PC-3 (cell line): ENCODE results near the gene FAM47E. TPM values are rescaled to one million over a fixed set of nuclear protein-coding genes. Genes with fewer than 3 reads are reported as not detected.

Source experiments
- ATAC-seq: fragments of 200-7000 bp; cut with Tn5 transposase; 2 replicates; pipeline ENCODE4 v1.9.1; 2020; ENCODE audit warnings: mild to moderate bottlenecking, moderate library complexity
- BruUV-seq: library from RNA; stranded (reverse); fragments of 400-500 nt; replicated peaks from 2 replicates; lab custom pipeline; 2021; lab: Mats Ljungman, UMichigan
- CTCF ChIA-PET: fragments of 300-600 bp; sonication (Branson Sonifier 250); formaldehyde crosslinking; loops from one replicate; lab custom pipeline; 2022; ENCODE audit warnings: antibody characterized with exemption; lab: Charles Lee
- POLR2A ChIA-PET: fragments of 300-600 bp; sonication (Branson Sonifier 250); formaldehyde crosslinking; loops from one replicate; lab custom pipeline; 2022; ENCODE audit warnings: antibody characterized with exemption; ENCODE audit not compliant: unreplicated experiment; lab: Charles Lee
- DNase-seq: peaks from one replicate; pipeline ENCODE4 v3.0.0-alpha.2; 2015
- H2AFZ ChIP-seq: fragments of 300-600 bp; sonication (generic); 2 replicates; pipeline ENCODE4 v1.6.0; 2016; ENCODE audit warnings: antibody characterized with exemption, low read length
- H3F3A ChIP-seq: fragments of 300-600 bp; sonication (generic); one replicate; pipeline ENCODE4 v1.6.0; 2017; ENCODE audit warnings: antibody characterized with exemption, low read length, control low read depth, mild to moderate bottlenecking; ENCODE audit not compliant: unreplicated experiment
- H3K27ac ChIP-seq: fragments of 300-600 bp; sonication (generic); 2 replicates; pipeline ENCODE4 v1.5.1; 2016; ENCODE audit warnings: mild to moderate bottlenecking, low read length
- H3K27me3 ChIP-seq: fragments of 300-600 bp; sonication (generic); 2 replicates; pipeline ENCODE4 v1.6.1; 2016; ENCODE audit warnings: low read length, mixed read lengths
- H3K36me3 ChIP-seq: fragments of 300-600 bp; sonication (generic); 2 replicates; pipeline ENCODE4 v1.6.1; 2016; ENCODE audit warnings: low read depth, mixed run types, low read length, mixed read lengths
- H3K4me1 ChIP-seq: fragments of 300-600 bp; sonication (generic); 2 replicates; pipeline ENCODE4 v1.5.1; 2016; ENCODE audit warnings: low read length; ENCODE audit not compliant: insufficient read depth
- H3K4me2 ChIP-seq: fragments of 300-600 bp; sonication (generic); 2 replicates; pipeline ENCODE4 v1.6.0; 2016; ENCODE audit warnings: low read length
- H3K4me3 ChIP-seq: fragments of 300-600 bp; sonication (generic); 2 replicates; pipeline ENCODE4 v1.5.1; 2016; ENCODE audit warnings: mild to moderate bottlenecking, low read length, mixed read lengths
- H3K79me2 ChIP-seq: fragments of 300-600 bp; sonication (generic); 2 replicates; pipeline ENCODE4 v1.6.1; 2017; ENCODE audit warnings: low read length, mixed read lengths
- H3K9ac ChIP-seq: fragments of 300-600 bp; sonication (generic); 2 replicates; pipeline ENCODE4 v1.6.0; 2016; ENCODE audit warnings: mild to moderate bottlenecking, low read length
- H3K9me2 ChIP-seq: fragments of 300-600 bp; sonication (generic); replicated peaks from 2 replicates; pipeline ENCODE4 v1.6.1; 2016; ENCODE audit warnings: mixed run types, low read length, mixed read lengths
- H3K9me3 ChIP-seq: fragments of 300-600 bp; sonication (generic); 2 replicates; pipeline ENCODE4 v1.6.1; 2016; ENCODE audit warnings: low read length, mixed read lengths
- H4K20me1 ChIP-seq: fragments of 300-600 bp; sonication (generic); 2 replicates; pipeline ENCODE4 v1.6.1; 2016; ENCODE audit warnings: low read length, mixed read lengths
- EZH2 ChIP-seq: fragments of 300-600 bp; sonication (generic); IDR thresholded peaks from one replicate; pipeline ENCODE4 v1.6.1; 2017; ENCODE audit warnings: antibody characterized with exemption, mild to moderate bottlenecking, low read length; ENCODE audit not compliant: unreplicated experiment
- EZH2phosphoT487 ChIP-seq: fragments of 300-600 bp; sonication (generic); IDR thresholded peaks from 2 replicates; pipeline ENCODE4 v1.6.1; 2018; ENCODE audit warnings: mild to moderate bottlenecking, antibody characterized with exemption, low read length, borderline replicate concordance
- intact Hi-C: fragments of 100-400 bp; cut with micrococcal nuclease; formaldehyde crosslinking; loops from 2 replicates; pipeline ENCODE4 v1.9.0; 2023
- total RNA-seq: library from RNA; depleted of rRNA; stranded (reverse); fragments of >200 nt; gene quantifications from 2 replicates; pipeline ENCODE4 v1.2.3, GENCODE V29; 2014
- TF ChIP-seq, protein P1 (sequence below): fragments of 300-600 bp; sonication (generic); conservative IDR thresholded peaks from 2 replicates; pipeline ENCODE4 v1.5.1; 2017; ENCODE audit warnings: antibody characterized with exemption, low read depth, mild to moderate bottlenecking, low read length

FAM47E gene
- total RNA-seq, 1 experiment from 2014 or later, result 0.91 TPM

DNA sequence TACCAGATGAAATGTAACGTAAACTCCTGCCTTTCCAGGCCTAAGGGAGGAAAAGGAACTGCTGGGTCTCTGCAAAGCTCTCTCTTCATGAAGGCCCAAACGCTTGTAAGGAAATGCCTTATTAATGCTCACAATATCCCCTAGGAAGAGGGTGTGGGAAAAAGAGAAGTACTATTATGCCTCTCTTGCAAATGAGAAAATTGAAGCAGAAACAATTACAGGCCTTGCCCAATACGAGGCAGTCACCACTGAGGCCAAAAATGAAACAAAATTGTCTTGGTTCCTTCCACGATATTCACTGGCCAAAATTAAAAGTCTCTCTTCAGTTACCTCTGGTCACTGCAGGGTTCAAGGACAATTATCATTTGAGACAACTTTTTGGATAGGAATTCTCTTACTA lies 41.1 kb upstream of the FAM47E start:
- no peaks in the 10 kb centered on the region for H3K27me3 ChIP-seq
- intact Hi-C loops, result loop anchor here (10.0 kb wide), 1 partner anchor 94 kb away; the partner anchor contains the start of gene STBD1
- BruUV-seq, result no TSS peak
- H3K79me2 ChIP-seq, result peaks cover 79% of the 10 kb centered on the region
- ATAC-seq (no peak), DNase-seq (no peak)
- no peaks in the 10 kb centered on the region for H3K36me3 ChIP-seq
- H3K4me3 ChIP-seq, result peak overlapping the region; percentile 90; the same call in 1 of the 2 replicates
- H2AFZ ChIP-seq, result no peak overlapping the region
- TF ChIP-seq EZH2phosphoT487 (no peak), EZH2 (no peak)
- TF ChIP-seq, protein P1, sequence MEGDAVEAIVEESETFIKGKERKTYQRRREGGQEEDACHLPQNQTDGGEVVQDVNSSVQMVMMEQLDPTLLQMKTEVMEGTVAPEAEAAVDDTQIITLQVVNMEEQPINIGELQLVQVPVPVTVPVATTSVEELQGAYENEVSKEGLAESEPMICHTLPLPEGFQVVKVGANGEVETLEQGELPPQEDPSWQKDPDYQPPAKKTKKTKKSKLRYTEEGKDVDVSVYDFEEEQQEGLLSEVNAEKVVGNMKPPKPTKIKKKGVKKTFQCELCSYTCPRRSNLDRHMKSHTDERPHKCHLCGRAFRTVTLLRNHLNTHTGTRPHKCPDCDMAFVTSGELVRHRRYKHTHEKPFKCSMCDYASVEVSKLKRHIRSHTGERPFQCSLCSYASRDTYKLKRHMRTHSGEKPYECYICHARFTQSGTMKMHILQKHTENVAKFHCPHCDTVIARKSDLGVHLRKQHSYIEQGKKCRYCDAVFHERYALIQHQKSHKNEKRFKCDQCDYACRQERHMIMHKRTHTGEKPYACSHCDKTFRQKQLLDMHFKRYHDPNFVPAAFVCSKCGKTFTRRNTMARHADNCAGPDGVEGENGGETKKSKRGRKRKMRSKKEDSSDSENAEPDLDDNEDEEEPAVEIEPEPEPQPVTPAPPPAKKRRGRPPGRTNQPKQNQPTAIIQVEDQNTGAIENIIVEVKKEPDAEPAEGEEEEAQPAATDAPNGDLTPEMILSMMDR, result no peak
- H3K4me1 ChIP-seq, result peaks cover 57% of the 10 kb centered on the region
- no peaks in the 10 kb centered on the region for H3K9me2 ChIP-seq
- H3K27ac ChIP-seq, result no peak overlapping the region
- ChIA-PET CTCF (no interaction called here), POLR2A (no interaction called here)
- 0 out of 2 replicates have a peak, but pooled peaks cover 7% of the 10 kb centered on the region for H4K20me1 ChIP-seq
- H3K4me2 ChIP-seq, result peak overlapping the region; percentile 99; the same call in 1 of the 2 replicates
- no peak overlapping the region for H3K9ac ChIP-seq
- H3K9me3 ChIP-seq, result no peaks in the 10 kb centered on the region
- no peaks in the 10 kb centered on the region for H3F3A ChIP-seq

DNA sequence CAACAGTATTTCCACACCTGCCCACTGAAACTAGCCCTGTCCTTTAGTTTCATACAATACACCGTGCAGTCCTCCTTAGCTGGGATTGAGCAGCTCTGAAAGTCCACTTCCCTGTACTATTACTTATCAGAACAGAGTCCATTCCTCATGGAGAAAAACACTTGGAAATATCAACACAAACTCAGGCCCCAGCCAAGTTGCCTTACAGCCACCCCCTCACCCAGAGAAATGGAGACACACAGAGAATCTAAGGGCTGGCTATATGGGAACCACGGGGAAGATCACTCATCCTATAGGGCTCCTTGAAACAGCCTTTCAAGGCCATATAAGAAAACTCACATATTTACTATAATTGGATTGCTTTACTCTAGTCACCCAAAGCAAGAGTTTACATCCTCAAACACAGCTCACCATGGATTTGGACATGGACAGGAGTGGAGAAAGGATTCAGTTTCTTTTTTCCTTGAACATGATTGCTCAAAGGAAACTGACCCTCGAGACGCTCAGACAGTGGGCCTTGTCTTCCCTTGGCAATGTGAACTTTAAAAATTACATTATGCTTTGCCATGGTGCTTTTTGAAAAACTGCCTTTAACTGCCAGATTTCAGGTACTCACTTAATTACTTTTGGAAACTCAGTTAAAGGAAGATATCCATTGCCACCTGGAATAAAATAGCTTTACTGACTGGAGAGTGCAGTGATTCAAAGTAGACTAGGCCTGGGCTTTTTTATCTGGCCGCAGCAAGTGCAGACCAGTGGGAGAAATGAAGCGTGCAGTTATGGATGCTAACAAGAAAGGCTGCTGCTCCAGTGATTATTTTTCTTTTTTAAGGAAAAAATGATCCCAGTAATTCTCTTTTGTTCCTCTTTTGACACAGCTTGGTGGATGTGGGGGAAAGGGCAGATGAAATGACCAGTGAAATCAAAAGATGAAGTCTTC lies 39.5 kb upstream of the FAM47E start:
- Histone ChIP-seq H3K27me3 (no peaks in the 10 kb centered on the region), H3K9ac (peak overlapping the region; percentile 82), H3K4me1 (peaks cover 58% of the 10 kb centered on the region), H2AFZ (peak overlapping the region; percentile 0; the same call in 1 of the 2 replicates), H3K9me3 (no peaks in the 10 kb centered on the region), H4K20me1 (0 out of 2 replicates have a peak, but pooled peaks cover 7% of the 10 kb centered on the region), H3K9me2 (no peaks in the 10 kb centered on the region), H3K36me3 (no peaks in the 10 kb centered on the region), H3K27ac (peak overlapping the region; percentile 28), H3F3A (no peaks in the 10 kb centered on the region), H3K4me2 (peak overlapping the region; percentile 99), H3K79me2 (peaks cover 63% of the 10 kb centered on the region), H3K4me3 (peak overlapping the region; percentile 90)
- CTCF ChIA-PET, result interaction anchor here (1.1 kb wide), 1 partner anchor 32 kb away, joined by 3 read pairs; no protein-coding TSS in a partner anchor
- no peak for DNase-seq
- intact Hi-C loops, result loop anchor here (2.0 to 10.0 kb wide), 2 partner anchors 21 to 93 kb away; partner anchors contain the start of gene STBD1
- TF ChIP-seq EZH2 (no peak), EZH2phosphoT487 (no peak)
- TF ChIP-seq, protein P1, result no peak
- no peak for ATAC-seq
- POLR2A ChIA-PET, result no interaction called here
- no TSS peak for BruUV-seq
